Activated T-helper 9 cell treated with anti-CD3 and anti-CD28 coated beads, Interleukin-2, amount 50 U/mL, for 16 hours (primary cell): ENCODE measurements around the gene GDI2.
A peak's percentile ranks its signal among the peaks of the same experiment; 100 is the strongest.
"Not testable (repeated sequence)": the region's sequence is repeated elsewhere in the genome, so short reads cannot be mapped to it uniquely, and the experiment has no call there.

Experiments used
- DNase-seq: peaks from one replicate; pipeline ENCODE4 v3.0.0-alpha.2; 2020; ENCODE audit warnings: low read depth

The GDI2 gene

DNA sequence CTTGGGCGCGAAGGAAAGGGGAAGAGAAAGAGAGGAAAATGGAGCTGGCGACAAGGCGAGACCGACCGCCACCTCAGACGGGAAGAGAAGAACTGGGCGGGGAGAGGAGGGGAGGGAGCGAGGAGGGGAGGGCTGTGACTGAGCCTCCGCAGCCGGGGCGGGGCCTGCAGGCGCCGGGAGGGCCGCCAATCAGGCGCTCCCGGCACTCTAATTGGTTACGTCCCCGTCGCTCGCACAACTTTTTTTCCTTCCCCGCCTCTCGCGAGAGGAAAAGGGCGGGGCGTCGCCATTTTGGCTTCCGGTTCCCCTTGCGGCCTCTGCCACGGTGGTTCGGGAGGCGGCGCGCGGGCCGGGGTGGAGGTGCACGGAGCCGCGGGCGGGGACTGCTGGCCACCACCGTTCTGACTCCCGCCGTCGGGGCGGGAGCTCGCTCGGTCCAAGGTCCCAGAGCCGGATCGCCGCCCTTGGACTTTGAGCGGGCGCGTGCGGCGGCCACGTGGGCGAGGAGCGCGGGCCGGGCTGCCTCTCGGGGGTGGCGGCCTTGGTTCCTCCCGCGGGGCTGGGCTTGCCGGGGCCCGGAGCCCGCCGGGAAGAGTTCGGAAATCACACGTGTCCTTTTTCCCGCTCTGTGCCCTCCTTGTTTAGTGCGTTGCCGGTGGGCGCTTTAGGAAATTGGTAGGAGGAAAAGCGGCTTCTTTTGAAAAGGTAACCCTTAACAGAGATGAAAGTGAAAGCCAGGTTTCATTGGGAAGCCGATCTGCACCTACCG lies at the start of gene GDI2:
Gene GDI2 (minus strand): TSS at position 94 of the 769 bp plus-strand sequence. CDS start 176 bp downstream, outside the sequence.
- DNase-seq: peak; percentile 95

GRCh38 chr10:5862360-5862961 lies 49.2 kb upstream of the GDI2 start:
- DNase-seq: no peak

GRCh38 chr10:5860066-5860465 lies 46.8 kb upstream of the GDI2 start:
- DNase-seq: no peak

- no peak for DNase-seq
These were observed 45.6 kb upstream of the GDI2 start for GRCh38 chr10:5858811-5859210.

DNA sequence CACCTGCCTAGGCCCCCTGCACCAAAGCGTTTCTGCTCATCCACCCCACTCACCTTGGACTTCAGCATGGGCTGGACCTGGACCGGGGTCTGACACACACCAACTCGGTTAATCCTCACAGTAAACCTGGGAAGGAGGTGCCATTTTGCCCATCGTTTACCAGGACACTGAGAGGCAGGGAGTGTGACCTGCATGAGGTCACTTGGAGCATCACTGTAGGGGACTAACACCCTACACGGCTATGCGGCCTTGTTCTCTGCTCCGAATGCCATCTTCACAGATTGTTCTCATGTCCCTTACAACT lies 43.4 kb upstream of the GDI2 start:
- no peak for DNase-seq

GRCh38 chr10:5855979-5856700 lies 42.9 kb upstream of the GDI2 start:
- no peak for DNase-seq

DNA sequence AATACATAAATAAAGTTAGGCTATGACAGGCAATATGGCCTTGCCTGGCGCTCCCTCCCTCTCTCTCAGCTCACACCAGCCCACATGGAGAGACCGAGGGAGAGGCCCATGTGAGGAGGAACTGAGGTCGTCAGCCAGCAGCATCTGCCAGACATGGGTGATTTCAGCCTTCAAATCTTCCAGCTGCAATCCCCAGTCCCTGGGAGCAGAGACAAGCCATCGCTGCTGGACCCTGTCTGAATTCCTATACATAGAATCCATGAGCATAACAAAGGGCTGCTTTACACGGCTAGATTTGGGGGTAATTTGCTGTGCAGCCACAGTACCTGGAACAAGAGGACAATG lies 40.9 kb upstream of the GDI2 start:
- no peak for DNase-seq

- not testable (repeated sequence) for DNase-seq
These were observed 33.4 kb upstream of the GDI2 start for GRCh38 chr10:5846667-5847066.

- DNase-seq: no peak
These were observed 31.3 kb upstream of the GDI2 start for GRCh38 chr10:5844345-5845055.

GRCh38 chr10:5843686-5844344 lies 30.6 kb upstream of the GDI2 start:
- DNase-seq: no peak

GRCh38 chr10:5841965-5842364 lies 28.7 kb upstream of the GDI2 start:
- no peak for DNase-seq

DNA sequence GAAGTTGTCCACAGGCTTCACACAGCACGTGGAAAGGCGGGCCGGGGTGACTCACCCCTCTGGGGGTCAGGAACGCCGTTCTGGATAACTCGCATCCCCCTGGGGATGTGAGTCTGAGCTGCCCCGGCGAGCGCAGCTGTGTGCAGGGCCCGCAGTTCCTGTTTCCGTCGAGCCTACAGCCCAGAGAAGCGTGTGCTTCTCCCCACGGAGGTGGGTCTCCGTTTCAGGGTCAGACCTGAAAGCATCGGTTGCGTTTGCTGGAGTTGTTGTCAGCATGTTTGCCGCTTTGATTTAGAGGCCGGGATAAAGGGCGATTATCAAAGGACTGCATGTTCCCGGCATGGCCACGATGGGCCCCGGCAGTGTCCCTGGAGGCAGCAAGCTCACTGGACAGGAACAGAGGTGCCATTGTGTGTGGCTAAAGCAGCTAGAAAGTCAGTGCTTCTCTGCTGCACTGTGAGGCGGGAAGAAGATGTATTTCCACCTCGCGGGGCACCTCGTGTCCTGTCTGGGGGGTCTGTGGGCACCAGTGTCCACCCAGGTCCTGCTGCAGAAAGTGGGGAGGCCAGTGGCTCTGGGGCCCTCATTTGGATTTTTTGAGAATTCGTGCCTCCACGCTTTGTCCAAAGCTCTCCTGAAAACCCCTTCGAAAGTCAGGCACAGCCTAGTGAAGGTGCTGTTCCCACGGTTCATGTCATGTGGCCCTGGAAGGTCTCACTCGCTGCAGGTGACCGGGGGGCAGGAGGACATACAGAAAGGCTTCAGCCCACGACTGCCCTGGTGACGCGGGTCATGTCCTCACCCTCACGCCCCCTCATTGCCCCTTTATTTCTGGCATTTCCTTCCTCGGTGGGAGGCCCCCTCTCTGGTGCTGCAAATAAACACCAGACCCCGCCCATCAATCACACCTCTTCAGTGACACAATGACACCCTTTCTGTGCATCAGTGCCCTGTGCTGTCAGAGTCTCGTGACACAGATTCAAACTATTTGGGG lies 27.4 kb upstream of the GDI2 start:
- no peak for DNase-seq

GRCh38 chr10:5836181-5836580 lies 22.9 kb upstream of the GDI2 start:
- DNase-seq: not testable (repeated sequence)

- no peak for DNase-seq
These were observed 22.3 kb upstream of the GDI2 start for GRCh38 chr10:5835446-5836095.

DNA sequence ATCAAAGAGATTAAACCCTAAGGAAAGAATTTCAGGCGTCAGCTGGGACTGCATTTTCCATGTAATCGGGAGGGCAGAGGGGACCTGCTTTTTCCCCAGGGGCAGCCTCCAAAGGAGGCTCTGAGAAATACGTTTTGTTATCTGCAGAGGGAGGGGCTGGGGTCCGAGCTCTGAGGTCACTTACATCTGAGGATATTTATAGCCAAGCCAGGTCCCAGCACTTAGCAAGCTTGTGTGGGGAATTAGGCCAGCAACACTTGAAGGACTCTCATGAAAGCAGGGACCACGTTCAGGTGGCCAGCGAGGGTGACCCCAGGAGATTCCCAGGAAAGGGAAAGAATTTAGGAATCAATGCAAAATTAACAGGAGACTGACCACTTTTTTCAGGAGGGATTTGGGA lies 20.6 kb upstream of the GDI2 start:
- no peak for DNase-seq

DNA sequence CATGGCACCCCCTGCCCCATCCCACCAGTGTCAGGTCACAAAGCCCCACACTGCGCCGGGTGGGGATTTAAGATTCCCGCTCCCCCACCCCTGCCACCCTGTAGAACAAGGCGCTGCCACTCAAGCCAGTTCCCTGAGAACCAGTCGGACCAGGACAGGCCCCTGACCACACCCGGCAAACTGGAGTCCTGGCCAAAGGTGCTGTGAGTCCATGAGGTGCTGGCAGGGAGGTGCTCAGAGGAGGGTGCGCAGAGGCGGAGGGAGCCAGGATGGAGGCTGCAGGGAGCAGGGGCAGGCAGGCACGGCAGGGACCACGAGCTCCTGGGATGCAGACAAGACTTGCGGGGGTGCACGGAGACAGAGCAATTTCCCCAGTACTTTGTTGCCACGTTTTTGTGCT lies 19.7 kb upstream of the GDI2 start:
- no peak for DNase-seq

- no peak for DNase-seq
These were observed 18.2 kb upstream of the GDI2 start for GRCh38 chr10:5831446-5831782.

DNA sequence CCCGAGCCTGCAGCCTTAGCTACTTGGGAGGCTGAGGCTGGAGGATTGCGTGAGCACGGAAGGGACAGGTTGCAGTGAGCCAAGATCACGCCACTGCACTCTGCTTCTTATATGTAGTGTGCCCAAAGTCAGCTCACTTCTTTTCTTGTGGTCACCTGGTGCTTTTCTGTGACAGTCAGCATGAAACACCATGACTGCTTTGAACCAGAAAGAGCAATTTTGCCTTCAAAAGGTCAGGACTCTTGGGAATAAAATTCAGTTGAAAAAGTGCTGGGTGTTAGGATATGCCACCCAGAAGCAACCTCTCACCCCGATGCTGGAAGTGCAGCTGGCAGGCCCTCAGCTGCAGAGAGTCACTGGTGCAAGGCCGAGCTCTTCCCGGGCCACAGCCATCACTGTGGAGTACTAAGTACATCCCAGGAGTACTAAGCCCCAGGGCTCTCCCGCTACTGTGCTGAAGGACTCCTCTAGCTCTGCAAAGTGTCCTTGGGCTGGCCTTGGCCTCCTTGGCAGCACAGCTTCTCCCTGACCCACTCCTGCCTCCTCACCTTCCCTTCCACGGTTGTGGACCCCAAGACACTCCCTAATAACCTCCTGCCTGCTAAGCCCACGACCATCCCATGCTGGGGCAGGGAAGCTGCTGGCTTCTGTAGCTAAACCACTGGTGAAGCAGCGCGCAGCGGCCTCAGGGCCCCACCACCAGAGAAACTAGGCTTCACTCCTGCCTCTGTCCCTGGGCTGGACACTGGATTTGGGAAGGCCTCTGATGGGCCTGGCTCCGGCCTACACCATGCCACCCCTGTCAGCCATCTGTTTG lies 17.6 kb upstream of the GDI2 start:
- DNase-seq: no peak

DNA sequence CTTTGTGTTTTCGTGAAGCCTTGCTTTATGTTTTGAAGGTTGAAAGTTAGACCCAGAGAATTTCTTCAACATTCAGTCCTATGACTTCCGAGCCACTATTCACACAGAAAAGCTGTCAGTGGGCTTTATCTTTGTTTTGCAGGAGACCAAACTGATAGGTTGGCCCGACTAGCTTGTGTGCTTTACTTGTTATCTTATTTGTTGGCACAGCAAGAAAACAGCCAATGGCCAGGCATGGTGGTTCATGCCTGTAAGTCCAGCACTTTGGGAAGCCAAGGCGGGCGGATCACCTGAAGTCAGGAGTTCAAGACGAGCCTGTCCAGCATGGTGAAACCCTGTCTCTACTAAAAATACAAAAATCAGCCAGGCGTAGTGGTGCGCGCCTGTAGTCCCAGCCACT lies 16.0 kb upstream of the GDI2 start:
- no peak for DNase-seq

DNA sequence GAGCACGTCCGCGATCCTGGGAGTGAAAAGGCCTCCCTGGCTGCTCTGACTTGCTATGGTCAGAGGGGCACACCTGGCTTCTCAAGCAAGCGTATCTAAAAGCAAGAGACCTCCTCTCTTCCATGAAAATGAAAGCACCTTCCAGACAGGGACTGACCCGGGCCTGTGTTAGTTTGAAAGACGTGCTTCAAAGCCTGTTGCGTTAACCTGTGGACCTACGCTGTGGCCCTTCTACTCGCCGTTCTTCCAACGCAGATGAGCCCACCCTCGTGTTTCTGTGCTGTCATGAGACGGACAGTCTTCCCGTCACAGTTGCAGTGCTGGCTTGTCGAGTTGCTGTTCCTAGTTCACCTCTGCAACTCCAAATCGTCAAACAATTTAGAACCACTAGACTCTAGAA lies 15.5 kb upstream of the GDI2 start:
- DNase-seq: no peak
